PC-9 (cell line): ENCODE results near the gene VPS33A. TPM values are rescaled to one million over a fixed set of nuclear protein-coding genes. Genes with fewer than 3 reads are reported as not detected.

ENCODE experiments used
- BruUV-seq: library from RNA; stranded (reverse); fragments of 400-500 nt; replicated peaks from 2 replicates; lab custom pipeline; 2021; lab: Mats Ljungman, UMichigan
- CTCF ChIA-PET: fragments of 300-600 bp; sonication (Branson Sonifier 250); formaldehyde crosslinking; loops from one replicate; lab custom pipeline; 2022; ENCODE audit warnings: antibody characterized with exemption; lab: Charles Lee
- POLR2A ChIA-PET: fragments of 300-600 bp; sonication (Branson Sonifier 250); formaldehyde crosslinking; loops from one replicate; lab custom pipeline; 2022; ENCODE audit warnings: antibody characterized with exemption; ENCODE audit not compliant: unreplicated experiment; lab: Charles Lee
- DNase-seq, 2 experiments: peaks; one replicate each; pipeline versions ENCODE4 v3.0.0 to v3.0.0-alpha.2; 2015 to 2022; ENCODE audit warnings: mixed read lengths in 1 of 2
- H2AFZ ChIP-seq: fragments of 200-600 bp; sonication (generic); 2 replicates; pipeline ENCODE4 v1.8.1; 2017; ENCODE audit warnings: antibody characterized with exemption
- H3F3A ChIP-seq: fragments of 200-600 bp; sonication (generic); 2 replicates; pipeline ENCODE4 v1.8.1; 2017; ENCODE audit warnings: antibody characterized with exemption, mild to moderate bottlenecking, low read depth; ENCODE audit not compliant: insufficient read depth
- H3K27ac ChIP-seq: fragments of 200-600 bp; sonication (generic); 2 replicates; pipeline ENCODE4 v1.6.1; 2016; ENCODE audit warnings: mixed run types
- H3K27me3 ChIP-seq: fragments of 200-600 bp; sonication (generic); 2 replicates; pipeline ENCODE4 v1.6.1; 2016; ENCODE audit warnings: low read depth, mixed run types; ENCODE audit not compliant: insufficient read depth
- H3K36me3 ChIP-seq: fragments of 200-600 bp; sonication (generic); 2 replicates; pipeline ENCODE4 v1.6.1; 2016; ENCODE audit warnings: low read depth, mixed run types
- H3K4me1 ChIP-seq: fragments of 200-600 bp; sonication (generic); replicated peaks from 2 replicates; pipeline ENCODE4 v1.6.1; 2016; ENCODE audit warnings: mixed run types; ENCODE audit not compliant: insufficient read depth
- H3K4me2 ChIP-seq: fragments of 200-600 bp; sonication (generic); 2 replicates; pipeline ENCODE4 v1.6.1; 2017; ENCODE audit warnings: mixed run types
- H3K4me3 ChIP-seq: fragments of 200-600 bp; sonication (generic); 2 replicates; pipeline ENCODE4 v1.6.1; 2016; ENCODE audit warnings: mixed run types
- H3K79me2 ChIP-seq: fragments of 200-600 bp; sonication (generic); 2 replicates; pipeline ENCODE4 v1.6.1; 2017; ENCODE audit warnings: low read depth, mixed run types
- H3K9me2 ChIP-seq: fragments of 200-600 bp; sonication (generic); 2 replicates; pipeline ENCODE4 v1.8.1; 2017; ENCODE audit warnings: mild to moderate bottlenecking; ENCODE audit not compliant: insufficient read depth
- H3K9me3 ChIP-seq: fragments of 200-600 bp; sonication (generic); 2 replicates; pipeline ENCODE4 v1.8.1; 2016; ENCODE audit warnings: low read depth; ENCODE audit not compliant: insufficient read depth
- H4K20me1 ChIP-seq: fragments of 200-600 bp; sonication (generic); 2 replicates; pipeline ENCODE4 v1.8.1; 2017; ENCODE audit not compliant: insufficient read depth
- CTCF ChIP-seq: fragments of 200-600 bp; sonication (generic); conservative IDR thresholded peaks from 2 replicates; pipeline ENCODE4 v1.6.1; 2017; ENCODE audit warnings: mixed run types, antibody characterized with exemption, mild to moderate bottlenecking, moderate library complexity
- EZH2 ChIP-seq: fragments of 200-600 bp; sonication (generic); IDR thresholded peaks from 2 replicates; pipeline ENCODE4 v1.8.0; 2017; ENCODE audit warnings: antibody characterized with exemption, low read depth
- intact Hi-C: fragments of 100-400 bp; cut with micrococcal nuclease; formaldehyde crosslinking; loops from one replicate; pipeline ENCODE4 v1.10.0; 2022; ENCODE audit not compliant: unreplicated experiment
- total RNA-seq: library from RNA; stranded (reverse); gene quantifications from 2 replicates; pipeline ENCODE4 v1.2.3, GENCODE V29; 2021

The VPS33A gene
- total RNA-seq, 1 experiment from 2014 or later: 18.1 TPM

GRCh38 chr12:122228092-122228491 lies 38.2 kb downstream of the VPS33A start:
- TF ChIP-seq EZH2 (no peak), CTCF (no peak)
- Histone ChIP-seq H3K27me3 (no peaks in the 10 kb centered on the region), H3K36me3 (peaks cover 12% of the 10 kb centered on the region), H3K9me2 (no peaks in the 10 kb centered on the region), H3K4me1 (peaks cover 21% of the 10 kb centered on the region), H3F3A (peaks cover 16% of the 10 kb centered on the region; the same call in 1 of the 2 replicates), H2AFZ (no peak overlapping the region), H3K4me2 (no peak overlapping the region), H3K4me3 (no peak overlapping the region), H3K79me2 (peaks cover 24% of the 10 kb centered on the region), H4K20me1 (peaks cover 12% of the 10 kb centered on the region; the same call in 1 of the 2 replicates), H3K9me3 (no peaks in the 10 kb centered on the region), H3K27ac (no peak overlapping the region)
- intact Hi-C loops: no loop called here
- DNase-seq: no peak
- no TSS peak for BruUV-seq
- ChIA-PET CTCF (no interaction called here), POLR2A (no interaction called here)

- no peaks in the 10 kb centered on the region for H3K9me2 ChIP-seq
- peaks cover 12% of the 10 kb centered on the region for H3K36me3 ChIP-seq
- intact Hi-C loops: no loop called here
- H3K27ac ChIP-seq: no peak overlapping the region
- H4K20me1 ChIP-seq: peaks cover 12% of the 10 kb centered on the region; the same call in 1 of the 2 replicates
- no peak overlapping the region for H3K4me3 ChIP-seq
- ChIA-PET POLR2A (no interaction called here), CTCF (no interaction called here)
- no TSS peak for BruUV-seq
- no peak for TF ChIP-seq EZH2
- TF ChIP-seq CTCF: no peak
- H3K4me2 ChIP-seq: no peak overlapping the region
- no peaks in the 10 kb centered on the region for H3K9me3 ChIP-seq
- H3K27me3 ChIP-seq: no peaks in the 10 kb centered on the region
- H2AFZ ChIP-seq: no peak overlapping the region
- H3F3A ChIP-seq: peaks cover 16% of the 10 kb centered on the region; the same call in 1 of the 2 replicates
- H3K4me1 ChIP-seq: peaks cover 21% of the 10 kb centered on the region
- no peak for DNase-seq
- H3K79me2 ChIP-seq: peaks cover 29% of the 10 kb centered on the region
Observed at GRCh38 chr12:122227341-122227740, 39.0 kb downstream of the VPS33A start.

- TF ChIP-seq EZH2: no peak
- TF ChIP-seq CTCF: no peak
- peaks cover 15% of the 10 kb centered on the region for H4K20me1 ChIP-seq
- H3K4me1 ChIP-seq: peaks cover 21% of the 10 kb centered on the region
- no peaks in the 10 kb centered on the region for H3K9me2 ChIP-seq
- BruUV-seq: no TSS peak
- no peak for DNase-seq
- peak overlapping the region; percentile 66 for H3K4me2 ChIP-seq
- H3K27ac ChIP-seq: no peak overlapping the region
- intact Hi-C loops: loop anchor here (1.0 kb wide), 1 partner anchor 40 kb away; the partner anchor contains the start of gene VPS33A
- H3K79me2 ChIP-seq: peaks cover 33% of the 10 kb centered on the region
- CTCF ChIA-PET: no interaction called here
- no peak overlapping the region for H2AFZ ChIP-seq
- H3F3A ChIP-seq: peaks cover 20% of the 10 kb centered on the region; the same call in 1 of the 2 replicates
- H3K9me3 ChIP-seq: no peaks in the 10 kb centered on the region
- H3K36me3 ChIP-seq: peaks cover 17% of the 10 kb centered on the region
- POLR2A ChIA-PET: interaction anchor here (0.6 to 0.7 kb wide), 8 partner anchors 9 to 863 kb away, joined by 3 to 46 read pairs (median 4); partner anchors contain the start of gene RSRC2
- no peak overlapping the region; the same call in 1 of the 2 replicates for H3K4me3 ChIP-seq
- H3K27me3 ChIP-seq: no peaks in the 10 kb centered on the region
Observed at GRCh38 chr12:122226366-122227125, 39.7 kb downstream of the VPS33A start.
